OCI-LY7 (cell line): ENCODE data around the gene RXRA. TPM values are rescaled to one million over a fixed set of nuclear protein-coding genes. Genes with fewer than 3 reads are reported as not detected.

Source experiments
- BruUV-seq: library from RNA; stranded (reverse); fragments of 400-500 nt; replicated peaks from 2 replicates; lab custom pipeline; 2021; lab: Mats Ljungman, UMichigan
- CTCF ChIA-PET: fragments of 300-600 bp; sonication (Branson Sonifier 250); formaldehyde crosslinking; loops from one replicate; lab custom pipeline; 2022; ENCODE audit warnings: antibody characterized with exemption; ENCODE audit not compliant: unreplicated experiment; lab: Charles Lee
- POLR2A ChIA-PET: fragments of 300-600 bp; sonication (Branson Sonifier 250); formaldehyde crosslinking; loops from one replicate; lab custom pipeline; 2022; ENCODE audit warnings: antibody characterized with exemption; lab: Charles Lee
- DNase-seq: peaks from one replicate; pipeline ENCODE4 v3.0.0-alpha.2; 2015; ENCODE audit warnings: low spot score
- H2AFZ ChIP-seq: fragments of 200-600 bp; sonication (generic), shearing (Covaris generic); 2 replicates; pipeline ENCODE4 v1.6.1; 2014; ENCODE audit warnings: mild to moderate bottlenecking, antibody characterized with exemption, low read length, moderate library complexity
- H3K27ac ChIP-seq: fragments of 200-600 bp; sonication (generic); 2 replicates; pipeline ENCODE4 v1.5.1; 2014; ENCODE audit warnings: mixed run types, low read depth, mild to moderate bottlenecking, moderate library complexity, low read length, inconsistent platforms; ENCODE audit not compliant: poor library complexity, severe bottlenecking
- H3K36me3 ChIP-seq: fragments of 200-600 bp; sonication (generic); 2 replicates; pipeline ENCODE4 v1.6.1; 2014; ENCODE audit warnings: mild to moderate bottlenecking, antibody characterized with exemption, low read length, moderate library complexity, mixed read lengths; ENCODE audit not compliant: insufficient read depth
- H3K4me1 ChIP-seq: fragments of 200-600 bp; sonication (generic); 2 replicates; pipeline ENCODE4 v1.5.1; 2014; ENCODE audit warnings: mild to moderate bottlenecking, low read length; ENCODE audit not compliant: insufficient read depth, poor library complexity, severe bottlenecking
- H3K4me2 ChIP-seq: fragments of 200-600 bp; sonication (generic); 2 replicates; pipeline ENCODE4 v1.6.1; 2014; ENCODE audit warnings: mild to moderate bottlenecking, low read length
- H3K4me3 ChIP-seq: fragments of 200-600 bp; sonication (generic); 2 replicates; pipeline ENCODE4 v1.5.1; 2014; ENCODE audit warnings: mild to moderate bottlenecking, low read depth, low read length; ENCODE audit not compliant: poor library complexity, severe bottlenecking
- H3K79me2 ChIP-seq: fragments of 200-600 bp; sonication (generic); 2 replicates; pipeline ENCODE4 v1.6.1; 2016; ENCODE audit warnings: low read depth, mild to moderate bottlenecking, low read length, moderate library complexity, mixed read lengths; ENCODE audit not compliant: insufficient read depth
- H3K9me2 ChIP-seq: fragments of 200-600 bp; sonication (generic); 2 replicates; pipeline ENCODE4 v1.6.1; 2016; ENCODE audit warnings: mild to moderate bottlenecking, low read length, mixed read lengths; ENCODE audit not compliant: insufficient read depth
- H3K9me3 ChIP-seq: fragments of 200-600 bp; sonication (generic); 2 replicates; pipeline ENCODE4 v1.6.1; 2014; ENCODE audit warnings: mild to moderate bottlenecking, mixed run types, low read length, mixed read lengths
- H4K20me1 ChIP-seq: fragments of 200-600 bp; sonication (generic); 2 replicates; pipeline ENCODE4 v1.6.1; 2014; ENCODE audit warnings: mild to moderate bottlenecking, antibody characterized with exemption, low read length, moderate library complexity, mixed read lengths; ENCODE audit not compliant: insufficient read depth
- EZH2phosphoT487 ChIP-seq: fragments of 200-600 bp; sonication (generic); IDR thresholded peaks from 2 replicates; pipeline ENCODE4 v1.6.1; 2018; ENCODE audit warnings: low read depth, borderline replicate concordance, mild to moderate bottlenecking, mixed run types, antibody characterized with exemption, low read length, moderate library complexity, mixed read lengths
- intact Hi-C: fragments of 100-400 bp; cut with micrococcal nuclease; formaldehyde crosslinking; loops from one replicate; pipeline ENCODE4 v1.10.0; 2022; ENCODE audit not compliant: unreplicated experiment
- total RNA-seq, 2 experiments: library from RNA; depleted of rRNA in 1 of 2; stranded (reverse); fragments of >200 nt in 1 of 2; shearing (Covaris generic) in 1 of 2; gene quantifications; 2 replicates each; pipeline ENCODE4 v1.2.3, GENCODE V29; 2014 to 2022
- TF ChIP-seq, protein P1 (sequence below): fragments of 200-600 bp; sonication (generic); conservative IDR thresholded peaks from 2 replicates; pipeline ENCODE4 v1.5.1; 2014; ENCODE audit warnings: mild to moderate bottlenecking, antibody characterized with exemption, low read length, moderate library complexity, mixed read lengths

The RXRA gene
- total RNA-seq, 2 experiments from 2014 or later, result 0.25 to 0.40 TPM

DNA sequence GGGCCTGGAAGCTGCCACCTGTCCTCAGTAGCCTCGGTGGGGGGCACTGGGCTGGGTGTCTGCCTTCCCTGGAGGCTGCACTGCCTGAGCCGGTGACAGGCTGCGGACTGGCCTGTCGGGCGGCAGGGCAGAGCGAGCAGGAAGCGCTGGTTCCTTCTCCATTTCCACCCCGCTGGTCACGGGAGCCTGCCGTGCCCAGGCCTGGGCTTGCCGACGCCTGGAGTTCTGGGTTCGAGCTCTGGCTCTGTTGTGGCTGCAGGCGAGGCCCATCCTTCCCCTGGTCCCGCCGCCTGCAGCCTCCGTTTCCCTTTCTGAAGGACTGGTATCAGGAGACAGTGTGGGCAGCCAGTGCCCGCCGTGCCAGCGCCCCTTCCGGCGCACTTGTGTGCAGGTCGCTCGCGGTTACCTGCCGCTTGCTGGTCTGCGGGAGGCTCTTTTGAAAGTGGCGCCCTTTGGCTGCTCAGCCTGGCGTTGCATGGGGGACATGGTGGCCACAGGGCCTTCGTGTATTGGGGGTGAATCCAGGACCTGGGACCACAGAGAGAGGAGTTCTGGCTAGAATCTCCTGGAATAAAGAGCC, 34.0 kb downstream of the RXRA start:
- Histone ChIP-seq H2AFZ (no peak overlapping the region), H3K4me3 (no peak overlapping the region), H3K79me2 (no peaks in the 10 kb centered on the region), H3K9me3 (no peaks in the 10 kb centered on the region), H3K4me2 (no peak overlapping the region), H3K27ac (no peak overlapping the region), H3K36me3 (no peaks in the 10 kb centered on the region), H4K20me1 (no peaks in the 10 kb centered on the region), H3K9me2 (no peaks in the 10 kb centered on the region), H3K4me1 (no peaks in the 10 kb centered on the region)
- DNase-seq, result no peak
- intact Hi-C loops, result no loop called here
- ChIA-PET POLR2A (no interaction called here), CTCF (no interaction called here)
- TF ChIP-seq EZH2phosphoT487, result no peak
- TF ChIP-seq, protein P1, sequence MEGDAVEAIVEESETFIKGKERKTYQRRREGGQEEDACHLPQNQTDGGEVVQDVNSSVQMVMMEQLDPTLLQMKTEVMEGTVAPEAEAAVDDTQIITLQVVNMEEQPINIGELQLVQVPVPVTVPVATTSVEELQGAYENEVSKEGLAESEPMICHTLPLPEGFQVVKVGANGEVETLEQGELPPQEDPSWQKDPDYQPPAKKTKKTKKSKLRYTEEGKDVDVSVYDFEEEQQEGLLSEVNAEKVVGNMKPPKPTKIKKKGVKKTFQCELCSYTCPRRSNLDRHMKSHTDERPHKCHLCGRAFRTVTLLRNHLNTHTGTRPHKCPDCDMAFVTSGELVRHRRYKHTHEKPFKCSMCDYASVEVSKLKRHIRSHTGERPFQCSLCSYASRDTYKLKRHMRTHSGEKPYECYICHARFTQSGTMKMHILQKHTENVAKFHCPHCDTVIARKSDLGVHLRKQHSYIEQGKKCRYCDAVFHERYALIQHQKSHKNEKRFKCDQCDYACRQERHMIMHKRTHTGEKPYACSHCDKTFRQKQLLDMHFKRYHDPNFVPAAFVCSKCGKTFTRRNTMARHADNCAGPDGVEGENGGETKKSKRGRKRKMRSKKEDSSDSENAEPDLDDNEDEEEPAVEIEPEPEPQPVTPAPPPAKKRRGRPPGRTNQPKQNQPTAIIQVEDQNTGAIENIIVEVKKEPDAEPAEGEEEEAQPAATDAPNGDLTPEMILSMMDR, result no peak; the same call in 1 of the 2 replicates
- BruUV-seq, result no TSS peak

DNA sequence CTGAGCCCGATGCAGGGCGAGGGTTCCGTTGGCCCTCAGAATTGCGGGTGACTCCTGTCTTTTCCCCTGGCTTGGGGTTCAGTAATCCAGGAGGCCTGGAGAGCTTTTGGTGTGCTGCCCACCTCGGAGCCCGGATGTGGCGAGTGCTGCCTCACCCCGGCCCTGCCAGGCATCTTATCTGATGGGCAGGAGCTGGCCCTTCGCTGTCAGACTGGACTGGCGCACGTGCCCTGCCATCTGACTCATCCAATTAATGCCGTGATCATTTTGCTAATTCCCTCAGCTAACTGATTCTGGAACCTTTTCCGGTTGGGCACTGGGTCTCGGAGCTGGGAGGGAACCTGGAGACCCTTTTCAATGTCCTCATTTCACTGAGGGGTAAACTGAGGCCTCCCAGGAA, 34.6 kb downstream of the RXRA start:
- no peaks in the 10 kb centered on the region for H3K9me2 ChIP-seq
- H3K4me2 ChIP-seq, result no peak overlapping the region
- intact Hi-C loops, result no loop called here
- ChIA-PET CTCF (no interaction called here), POLR2A (no interaction called here)
- H4K20me1 ChIP-seq, result no peaks in the 10 kb centered on the region
- H3K4me1 ChIP-seq, result no peaks in the 10 kb centered on the region
- H3K79me2 ChIP-seq, result no peaks in the 10 kb centered on the region
- no peak overlapping the region for H2AFZ ChIP-seq
- no peak for TF ChIP-seq EZH2phosphoT487
- TF ChIP-seq, protein P1, result no peak
- H3K27ac ChIP-seq, result no peak overlapping the region
- no peak overlapping the region for H3K4me3 ChIP-seq
- no peak for DNase-seq
- no TSS peak for BruUV-seq
- no peaks in the 10 kb centered on the region for H3K36me3 ChIP-seq
- H3K9me3 ChIP-seq, result no peaks in the 10 kb centered on the region

DNA sequence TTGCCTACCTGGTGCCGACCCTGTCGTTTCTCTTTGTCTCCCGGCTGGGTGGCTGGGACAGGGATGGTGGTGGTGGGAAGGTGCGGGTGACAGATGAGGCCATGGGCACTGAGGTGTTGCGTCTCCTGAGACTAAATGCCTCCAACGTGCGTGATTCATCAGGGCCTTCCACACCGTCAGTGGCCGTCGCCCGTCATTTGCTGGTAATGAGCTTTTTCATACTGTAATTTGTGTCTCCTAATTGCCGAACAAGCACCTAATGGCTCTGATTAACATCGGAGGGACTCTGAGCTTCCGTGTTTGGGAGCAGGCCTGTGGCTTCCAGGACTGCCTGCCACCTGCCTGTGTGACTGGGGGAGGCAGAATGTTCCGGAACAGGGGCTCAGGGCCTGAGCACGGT, 35.2 kb downstream of the RXRA start:
- no peaks in the 10 kb centered on the region for H4K20me1 ChIP-seq
- no peak overlapping the region for H3K4me2 ChIP-seq
- H3K9me2 ChIP-seq, result no peaks in the 10 kb centered on the region
- intact Hi-C loops, result no loop called here
- no peaks in the 10 kb centered on the region for H3K79me2 ChIP-seq
- no peaks in the 10 kb centered on the region for H3K36me3 ChIP-seq
- ChIA-PET CTCF (no interaction called here), POLR2A (no interaction called here)
- no peaks in the 10 kb centered on the region for H3K9me3 ChIP-seq
- DNase-seq, result no peak
- H2AFZ ChIP-seq, result no peak overlapping the region
- TF ChIP-seq, protein P1, result no peak
- TF ChIP-seq EZH2phosphoT487, result no peak
- no TSS peak for BruUV-seq
- H3K4me3 ChIP-seq, result no peak overlapping the region
- H3K27ac ChIP-seq, result no peak overlapping the region
- H3K4me1 ChIP-seq, result no peaks in the 10 kb centered on the region
